Activated CD4-positive, alpha-beta T cell treated with anti-CD3 and anti-CD28 coated beads, Interleukin-2, amount 10 ng/mL, durations not matched to agents 7 days and 5 days (primary cell): Measurements from ENCODE around the gene CCNI2. TPM values are rescaled to one million over a fixed set of nuclear protein-coding genes. Genes with fewer than 3 reads are reported as not detected.

Experiments used
- CTCF ChIA-PET: fragments of 350-600 bp; sonication (Branson Sonifier 250); formaldehyde crosslinking; loops from one replicate; lab custom pipeline; 2021; ENCODE audit warnings: antibody characterized with exemption; lab: Charles Lee
- POLR2A ChIA-PET: fragments of 350-600 bp; sonication (Branson Sonifier 250); formaldehyde crosslinking; loops from one replicate; lab custom pipeline; 2021; ENCODE audit warnings: antibody characterized with exemption; lab: Charles Lee
- DNase-seq: peaks from one replicate; pipeline ENCODE4 v3.0.0-alpha.2; 2020
- H3K27ac Mint-ChIP-seq: one replicate; pipeline ENCODE4 v1.8.0; 2021; ENCODE audit warnings: mild to moderate bottlenecking, moderate library complexity, mixed read lengths
- H3K27me3 Mint-ChIP-seq: one replicate; pipeline ENCODE4 v1.8.0; 2021; ENCODE audit warnings: mixed read lengths
- H3K36me3 Mint-ChIP-seq: one replicate; pipeline ENCODE4 v1.8.0; 2021; ENCODE audit warnings: low read depth, mixed read lengths
- H3K4me1 Mint-ChIP-seq: one replicate; pipeline ENCODE4 v1.8.0; 2021; ENCODE audit warnings: mixed read lengths
- H3K4me3 Mint-ChIP-seq: one replicate; pipeline ENCODE4 v1.8.0; 2021; ENCODE audit warnings: mild to moderate bottlenecking, moderate library complexity, mixed read lengths
- H3K9me3 Mint-ChIP-seq: one replicate; pipeline ENCODE4 v1.8.0; 2021; ENCODE audit warnings: mixed read lengths
- total RNA-seq, 2 experiments: library from RNA; stranded (reverse); gene quantifications; one replicate each; pipeline ENCODE4 v1.2.3, GENCODE V29; 2021

CCNI2 gene
- total RNA-seq, 2 experiments from 2014 or later: 5.5 to 6.2 TPM

DNA sequence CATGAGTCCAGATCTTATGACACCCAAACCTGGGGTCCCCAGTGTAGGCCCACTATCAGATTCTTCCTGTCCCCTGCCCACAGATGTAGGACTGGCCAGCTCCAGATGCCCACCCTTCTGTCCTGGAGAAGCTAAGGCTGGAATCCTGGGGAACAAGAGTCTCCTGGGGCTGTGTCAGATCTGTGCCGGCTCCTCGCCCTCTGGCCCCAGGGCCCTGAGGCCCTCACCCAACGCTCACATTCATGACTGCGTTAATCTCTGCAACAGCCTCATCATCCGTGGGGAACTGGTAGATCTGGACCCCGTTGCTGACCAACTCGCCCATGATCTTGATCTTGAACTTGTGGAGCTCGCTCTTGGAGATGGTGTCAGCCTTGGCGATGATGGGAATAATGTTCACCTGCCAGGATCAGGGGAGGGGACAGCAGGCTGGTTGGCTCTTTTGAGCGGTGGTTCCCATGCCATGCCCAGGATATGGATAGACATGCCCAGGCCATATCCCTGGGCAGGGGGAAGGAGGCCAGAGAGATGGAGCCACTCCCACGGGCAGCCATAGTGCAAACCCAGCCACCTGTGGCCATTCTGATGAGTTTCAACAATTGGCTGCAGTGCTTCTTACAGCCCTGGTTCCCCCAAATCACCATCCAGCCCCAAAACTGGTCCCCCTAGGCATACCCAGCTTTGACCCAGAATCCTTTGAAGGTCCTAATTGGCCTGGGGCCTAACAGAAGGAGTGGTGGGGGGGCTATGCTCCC, 15.2 kb downstream of the CCNI2 start:
- ChIA-PET POLR2A (interaction anchor here (0.5 kb wide), 1 partner anchor 216 kb away, joined by 3 read pairs; no protein-coding TSS in a partner anchor), CTCF (interaction anchor here (1.2 to 1.7 kb wide), 4 partner anchors 8 to 25 kb away, joined by 3 to 5 read pairs (median 3); partner anchors contain the start of gene KIF3A)
- H3K27ac Mint-ChIP-seq: no peak overlapping the region
- H3K36me3 Mint-ChIP-seq: no peaks in the 10 kb centered on the region
- no peaks in the 10 kb centered on the region for H3K4me1 Mint-ChIP-seq
- no peaks in the 10 kb centered on the region for H3K27me3 Mint-ChIP-seq
- no peak overlapping the region for H3K4me3 Mint-ChIP-seq
- H3K9me3 Mint-ChIP-seq: no peaks in the 10 kb centered on the region
- DNase-seq: no peak

DNA sequence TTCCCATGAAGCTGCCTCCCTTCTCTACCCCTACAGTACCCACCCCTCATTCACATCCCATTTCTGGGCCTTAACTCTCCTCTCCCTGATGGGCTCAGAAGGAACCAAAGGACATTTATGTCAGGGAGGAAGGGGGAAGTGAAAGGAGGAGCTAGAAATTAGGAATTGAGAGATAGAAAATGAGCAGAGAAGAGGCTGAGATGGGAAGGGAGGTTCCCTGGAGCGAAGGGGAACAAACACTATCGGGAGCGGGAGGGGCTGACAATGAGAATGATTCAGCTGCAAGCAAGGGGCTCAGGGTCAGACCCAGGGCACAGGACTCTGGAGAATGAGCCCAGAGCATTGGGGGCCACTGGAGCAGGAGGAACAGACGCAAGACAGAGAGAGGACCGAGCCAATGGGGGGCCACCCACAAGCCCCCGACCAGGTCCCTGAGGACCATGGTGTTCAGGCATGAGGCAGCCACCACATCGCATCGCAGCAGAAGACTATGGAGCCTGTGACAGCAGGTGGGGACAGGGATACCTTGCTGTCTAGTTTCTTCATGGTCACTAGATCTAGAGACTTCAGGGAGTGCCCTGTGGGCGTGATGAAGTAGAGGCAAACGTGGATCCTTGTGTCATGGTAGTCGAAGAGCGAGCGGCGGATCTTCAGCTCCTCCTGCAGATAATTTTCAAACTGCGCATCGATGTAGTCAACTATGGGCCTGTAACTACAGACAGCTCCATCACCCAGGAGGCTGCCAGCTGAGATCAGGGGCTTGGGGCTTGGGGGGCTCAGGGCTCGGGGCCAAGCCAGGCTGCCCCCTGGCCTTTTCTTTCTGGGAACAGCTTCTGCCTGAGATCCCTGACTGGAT, 16.2 kb downstream of the CCNI2 start:
- Mint-ChIP-seq H3K4me1 (no peaks in the 10 kb centered on the region), H3K27me3 (no peaks in the 10 kb centered on the region), H3K27ac (no peak overlapping the region), H3K4me3 (no peak overlapping the region), H3K36me3 (no peaks in the 10 kb centered on the region), H3K9me3 (no peaks in the 10 kb centered on the region)
- ChIA-PET CTCF (interaction anchor here (1.0 to 1.7 kb wide), 5 partner anchors 9 to 28 kb away, joined by 3 to 5 read pairs (median 3); partner anchors contain the start of gene KIF3A), POLR2A (interaction anchor here (0.5 kb wide), 1 partner anchor 217 kb away, joined by 3 read pairs; no protein-coding TSS in a partner anchor)
- DNase-seq: no peak

- Mint-ChIP-seq H3K27me3 (no peaks in the 10 kb centered on the region), H3K36me3 (no peaks in the 10 kb centered on the region), H3K27ac (no peak overlapping the region), H3K4me3 (no peak overlapping the region), H3K4me1 (no peaks in the 10 kb centered on the region), H3K9me3 (no peaks in the 10 kb centered on the region)
- ChIA-PET POLR2A (no interaction called here), CTCF (interaction anchor here (1.0 to 1.5 kb wide), 4 partner anchors 9 to 28 kb away, joined by 3 to 4 read pairs (median 3); no protein-coding TSS in a partner anchor)
- no peak for DNase-seq
Observed at GRCh38 chr5:132764051-132764450, 16.8 kb downstream of the CCNI2 start.

- no peaks in the 10 kb centered on the region for H3K27me3 Mint-ChIP-seq
- no peaks in the 10 kb centered on the region for H3K9me3 Mint-ChIP-seq
- no peak overlapping the region for H3K27ac Mint-ChIP-seq
- ChIA-PET CTCF (interaction anchor here (1.5 to 2.1 kb wide), 2 partner anchors 10 to 27 kb away, joined by 4 to 5 read pairs; no protein-coding TSS in a partner anchor), POLR2A (no interaction called here)
- DNase-seq: no peak
- H3K4me1 Mint-ChIP-seq: no peaks in the 10 kb centered on the region
- H3K4me3 Mint-ChIP-seq: no peak overlapping the region
- no peaks in the 10 kb centered on the region for H3K36me3 Mint-ChIP-seq
Observed at GRCh38 chr5:132764671-132765238, 17.5 kb downstream of the CCNI2 start.

GRCh38 chr5:132765311-132766019, 18.2 kb downstream of the CCNI2 start:
- ChIA-PET POLR2A (no interaction called here), CTCF (interaction anchor here (0.7 to 3.0 kb wide), 5 partner anchors 11 to 54 kb away, joined by 3 to 13 read pairs (median 4); partner anchors contain the start of genes CCNI2 and SEPTIN8)
- Mint-ChIP-seq H3K4me1 (no peaks in the 10 kb centered on the region), H3K4me3 (no peak overlapping the region), H3K27me3 (no peaks in the 10 kb centered on the region), H3K27ac (no peak overlapping the region), H3K36me3 (no peaks in the 10 kb centered on the region), H3K9me3 (no peaks in the 10 kb centered on the region)
- no peak for DNase-seq

- CTCF ChIA-PET: interaction anchor here (1.0 to 3.0 kb wide), 4 partner anchors 11 to 54 kb away, joined by 3 to 13 read pairs (median 4); partner anchors contain the start of gene SEPTIN8
- no peak overlapping the region for H3K27ac Mint-ChIP-seq
Observed at GRCh38 chr5:132766020-132766805, 19.0 kb downstream of the CCNI2 start.

GRCh38 chr5:132766806-132767055, 19.5 kb downstream of the CCNI2 start:
- no peaks in the 10 kb centered on the region for H3K27me3 Mint-ChIP-seq
- H3K4me1 Mint-ChIP-seq: no peaks in the 10 kb centered on the region
- no peaks in the 10 kb centered on the region for H3K9me3 Mint-ChIP-seq
- no peak for DNase-seq
- ChIA-PET POLR2A (interaction anchor here (0.6 kb wide), 1 partner anchor 12 kb away, joined by 3 read pairs; no protein-coding TSS in a partner anchor), CTCF (interaction anchor here (0.9 to 3.0 kb wide), 4 partner anchors 10 to 47 kb away, joined by 3 to 13 read pairs (median 4); partner anchors contain the start of genes SEPTIN8 and SOWAHA)
- H3K27ac Mint-ChIP-seq: no peak overlapping the region
- H3K4me3 Mint-ChIP-seq: no peak overlapping the region
- H3K36me3 Mint-ChIP-seq: no peaks in the 10 kb centered on the region

More at GRCh38 chr5:132766020-132766805, 19.0 kb downstream of the CCNI2 start:
- no peaks in the 10 kb centered on the region for H3K9me3 Mint-ChIP-seq
- POLR2A ChIA-PET: interaction anchor here (0.6 kb wide), 1 partner anchor 11 kb away, joined by 3 read pairs; no protein-coding TSS in a partner anchor
- no peak overlapping the region for H3K4me3 Mint-ChIP-seq
- no peaks in the 10 kb centered on the region for H3K36me3 Mint-ChIP-seq
- no peaks in the 10 kb centered on the region for H3K27me3 Mint-ChIP-seq
- H3K4me1 Mint-ChIP-seq: no peaks in the 10 kb centered on the region
- no peak for DNase-seq

DNA sequence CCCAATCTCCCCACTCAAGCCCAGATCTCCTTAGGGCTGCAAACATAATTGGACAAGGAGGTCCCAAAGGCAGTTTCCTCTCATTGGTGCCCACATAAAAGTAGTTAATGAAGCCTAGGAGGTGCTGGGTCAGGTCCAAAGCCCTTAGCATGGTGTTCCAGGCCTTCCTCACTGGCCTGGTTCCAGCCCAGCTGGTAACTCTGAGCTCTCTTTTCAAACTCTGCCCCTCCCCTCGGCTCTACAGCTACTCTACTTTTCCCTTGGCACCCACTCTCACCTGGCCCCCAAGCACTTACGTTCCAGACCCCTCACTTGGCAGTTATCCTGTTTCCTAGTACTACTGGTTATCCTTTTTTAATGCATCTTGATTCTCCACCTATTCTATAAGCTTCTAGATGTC, 19.9 kb downstream of the CCNI2 start:
- no peaks in the 10 kb centered on the region for H3K27me3 Mint-ChIP-seq
- H3K36me3 Mint-ChIP-seq: no peaks in the 10 kb centered on the region
- ChIA-PET POLR2A (interaction anchor here (0.6 kb wide), 1 partner anchor 92 kb away, joined by 3 read pairs; no protein-coding TSS in a partner anchor), CTCF (interaction anchor here (0.9 to 3.0 kb wide), 3 partner anchors 10 to 46 kb away, joined by 3 to 13 read pairs (median 3); partner anchors contain the start of genes SEPTIN8 and SOWAHA)
- H3K9me3 Mint-ChIP-seq: no peaks in the 10 kb centered on the region
- no peak overlapping the region for H3K27ac Mint-ChIP-seq
- H3K4me3 Mint-ChIP-seq: no peak overlapping the region
- H3K4me1 Mint-ChIP-seq: no peaks in the 10 kb centered on the region
- no peak for DNase-seq

DNA sequence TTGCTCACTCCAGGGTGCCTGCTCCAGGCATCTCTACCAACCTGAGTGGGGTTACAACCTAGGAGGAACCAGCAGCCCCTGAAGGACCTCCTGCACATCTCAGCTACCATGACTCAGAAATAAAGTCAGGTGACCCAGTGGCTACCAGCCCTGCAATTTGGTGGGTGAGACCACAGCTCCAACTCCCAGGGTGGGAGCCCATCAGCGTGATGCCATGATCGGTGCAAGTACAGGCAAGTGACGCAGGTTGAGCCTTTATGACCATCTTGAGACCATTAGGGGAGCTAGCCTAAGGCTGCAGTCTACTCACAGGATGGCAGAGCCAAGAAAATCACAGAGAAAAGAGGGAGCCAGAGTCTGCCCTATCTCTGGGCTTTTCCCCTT, 21.3 kb downstream of the CCNI2 start:
- no peak overlapping the region for H3K4me3 Mint-ChIP-seq
- no peaks in the 10 kb centered on the region for H3K36me3 Mint-ChIP-seq

GRCh38 chr5:132770476-132771159, 23.4 kb downstream of the CCNI2 start:
- no peaks in the 10 kb centered on the region for H3K36me3 Mint-ChIP-seq
- ChIA-PET CTCF (interaction anchor here (0.9 to 1.1 kb wide), 2 partner anchors 28 to 50 kb away, joined by 3 to 4 read pairs; no protein-coding TSS in a partner anchor), POLR2A (no interaction called here)
- H3K27ac Mint-ChIP-seq: no peak overlapping the region
- DNase-seq: no peak
- H3K4me1 Mint-ChIP-seq: peaks cover 2% of the 10 kb centered on the region
- no peaks in the 10 kb centered on the region for H3K9me3 Mint-ChIP-seq
- no peak overlapping the region for H3K4me3 Mint-ChIP-seq
- peaks cover 4% of the 10 kb centered on the region for H3K27me3 Mint-ChIP-seq

More for the DNA sequence above, 21.3 kb downstream of the CCNI2 start:
- no peaks in the 10 kb centered on the region for H3K4me1 Mint-ChIP-seq
- POLR2A ChIA-PET: no interaction called here
- no peaks in the 10 kb centered on the region for H3K9me3 Mint-ChIP-seq
- no peak for DNase-seq
- H3K27ac Mint-ChIP-seq: no peak overlapping the region
- no peaks in the 10 kb centered on the region for H3K27me3 Mint-ChIP-seq
- CTCF ChIA-PET: no interaction called here
